Mucosa of rectum (tissue), 2 donors: ENCODE measurements around the gene FKBP4.

Experiments
- H3K27ac ChIP-seq, 2 donors: one replicate each; pipeline ENCODE4 v1.7.0; 2013; ENCODE audit warnings: inconsistent platforms in 2 of 2, low read depth in 2 of 2, low read length in 2 of 2
- H3K27me3 ChIP-seq, 2 donors: one replicate each; pipeline ENCODE4 v1.7.0; 2013; ENCODE audit warnings: low read length in 2 of 2; ENCODE audit not compliant: control insufficient read depth in 2 of 2, insufficient read depth in 2 of 2
- H3K36me3 ChIP-seq, 2 donors: one replicate each; pipeline ENCODE4 v1.7.0; 2013; ENCODE audit warnings: low read length in 2 of 2; ENCODE audit not compliant: control insufficient read depth in 2 of 2, insufficient read depth in 2 of 2
- H3K4me1 ChIP-seq, 2 donors: one replicate each; pipeline ENCODE4 v1.7.0; 2013; ENCODE audit warnings: low read length in 2 of 2, mild to moderate bottlenecking in 1 of 2; ENCODE audit not compliant: control insufficient read depth in 2 of 2, insufficient read depth in 2 of 2
- H3K4me3 ChIP-seq, 2 donors: one replicate each; pipeline ENCODE4 v1.7.0; 2013; ENCODE audit warnings: low read length in 2 of 2
- H3K9ac ChIP-seq, 2 donors: one replicate each; pipeline ENCODE4 v1.7.0; 2013; ENCODE audit warnings: low read length in 2 of 2, low read depth in 1 of 2, mild to moderate bottlenecking in 1 of 2
- H3K9me3 ChIP-seq, 2 donors: one replicate each; pipeline ENCODE4 v1.7.0; 2013; ENCODE audit warnings: low read length in 2 of 2; ENCODE audit not compliant: control insufficient read depth in 2 of 2
- donor health status: healthy.
- donor health status: Normal muscosa, but diverticular disease.

FKBP4 gene

GRCh38 chr12:2794736-2795289 lies at the start of gene FKBP4:
Gene FKBP4 (plus strand): TSS chr12:2794970. CDS start chr12:2795140, 170 bp downstream.
- Histone ChIP-seq H3K4me3 (peak within 1 kb of the TSS; percentile 68 to 91), H3K36me3 (peaks cover 24 to 29% of the 10 kb centered on the region in 2 donors), H3K9ac (peak within 1 kb of the TSS; percentile 81 to 85), H3K9me3 (no peaks in the 10 kb centered on the region), H3K4me1 (peaks cover 16 to 18% of the 10 kb centered on the region in 2 donors), H3K27me3 (no peaks in the 10 kb centered on the region), H3K27ac (peak within 1 kb of the TSS; percentile 68 to 73)

- no peaks in the 10 kb centered on the region for H3K4me1 ChIP-seq
- H3K9me3 ChIP-seq: no peaks in the 10 kb centered on the region
- H3K4me3 ChIP-seq: no peak overlapping the region
- no peaks in the 10 kb centered on the region for H3K36me3 ChIP-seq
- H3K27me3 ChIP-seq: no peaks in the 10 kb centered on the region
- H3K9ac ChIP-seq: no peak overlapping the region
- H3K27ac ChIP-seq: no peak overlapping the region
These were observed 49.1 kb upstream of the FKBP4 start for GRCh38 chr12:2745655-2746054.

- Histone ChIP-seq H3K4me3 (no peak overlapping the region), H3K27me3 (peaks cover 2 to 6% of the 10 kb centered on the region in 2 donors), H3K27ac (no peak overlapping the region), H3K36me3 (no peaks in the 10 kb centered on the region), H3K4me1 (no peaks in the 10 kb centered on the region), H3K9ac (no peak overlapping the region), H3K9me3 (no peaks in the 10 kb centered on the region)
These were observed 45.2 kb upstream of the FKBP4 start for GRCh38 chr12:2749580-2749979.

- Histone ChIP-seq H3K9me3 (no peaks in the 10 kb centered on the region), H3K36me3 (no peaks in the 10 kb centered on the region), H3K4me3 (no peak overlapping the region), H3K27ac (no peak overlapping the region), H3K4me1 (no peaks in the 10 kb centered on the region), H3K9ac (no peak overlapping the region), H3K27me3 (peaks cover 2 to 6% of the 10 kb centered on the region in 2 donors)
These were observed 44.6 kb upstream of the FKBP4 start for GRCh38 chr12:2750185-2750584.

- no peaks in the 10 kb centered on the region for H3K36me3 ChIP-seq
- no peaks in the 10 kb centered on the region for H3K4me1 ChIP-seq
- no peak overlapping the region for H3K4me3 ChIP-seq
- no peak overlapping the region for H3K9ac ChIP-seq
- H3K27me3 ChIP-seq: peaks cover 2 to 6% of the 10 kb centered on the region in 2 donors
- H3K27ac ChIP-seq: no peak overlapping the region
- H3K9me3 ChIP-seq: no peaks in the 10 kb centered on the region
These were observed 43.5 kb upstream of the FKBP4 start for GRCh38 chr12:2751230-2751629.

GRCh38 chr12:2751686-2752085 lies 43.1 kb upstream of the FKBP4 start:
- Histone ChIP-seq H3K36me3 (no peaks in the 10 kb centered on the region), H3K27ac (no peak overlapping the region), H3K27me3 (peaks cover 2 to 6% of the 10 kb centered on the region in 2 donors), H3K9ac (no peak overlapping the region), H3K9me3 (no peaks in the 10 kb centered on the region), H3K4me3 (no peak overlapping the region), H3K4me1 (no peaks in the 10 kb centered on the region)

- H3K27ac ChIP-seq: no peak overlapping the region
- no peaks in the 10 kb centered on the region for H3K36me3 ChIP-seq
- H3K4me3 ChIP-seq: no peak overlapping the region
- H3K9me3 ChIP-seq: no peaks in the 10 kb centered on the region
- H3K4me1 ChIP-seq: no peaks in the 10 kb centered on the region
- H3K27me3 ChIP-seq: peaks cover 2 to 6% of the 10 kb centered on the region in 2 donors
- H3K9ac ChIP-seq: no peak overlapping the region
These were observed 41.9 kb upstream of the FKBP4 start for GRCh38 chr12:2752676-2753371.

GRCh38 chr12:2753536-2753935 lies 41.2 kb upstream of the FKBP4 start:
- peaks cover 2 to 6% of the 10 kb centered on the region in 2 donors for H3K27me3 ChIP-seq
- no peak overlapping the region for H3K4me3 ChIP-seq
- H3K36me3 ChIP-seq: no peaks in the 10 kb centered on the region
- H3K9ac ChIP-seq: no peak overlapping the region
- H3K4me1 ChIP-seq: no peaks in the 10 kb centered on the region
- H3K27ac ChIP-seq: no peak overlapping the region
- no peaks in the 10 kb centered on the region for H3K9me3 ChIP-seq

- Histone ChIP-seq H3K27me3 (peaks cover 2 to 6% of the 10 kb centered on the region in 2 donors), H3K9me3 (no peaks in the 10 kb centered on the region)
These were observed 40.6 kb upstream of the FKBP4 start for GRCh38 chr12:2754208-2754607.

GRCh38 chr12:2756756-2757155 lies 38.0 kb upstream of the FKBP4 start:
- H3K4me1 ChIP-seq: no peaks in the 10 kb centered on the region
- H3K27me3 ChIP-seq: peaks cover 0 to 1% of the 10 kb centered on the region in 2 donors
- no peak overlapping the region for H3K27ac ChIP-seq

More at GRCh38 chr12:2754208-2754607, 40.6 kb upstream of the FKBP4 start:
- H3K9ac ChIP-seq: no peak overlapping the region
- H3K4me3 ChIP-seq: no peak overlapping the region
- no peaks in the 10 kb centered on the region for H3K4me1 ChIP-seq
- no peaks in the 10 kb centered on the region for H3K36me3 ChIP-seq
- no peak overlapping the region for H3K27ac ChIP-seq

More at GRCh38 chr12:2756756-2757155, 38.0 kb upstream of the FKBP4 start:
- H3K4me3 ChIP-seq: no peak overlapping the region
- no peaks in the 10 kb centered on the region for H3K9me3 ChIP-seq
- no peaks in the 10 kb centered on the region for H3K36me3 ChIP-seq
- H3K9ac ChIP-seq: no peak overlapping the region
